C4-2B (cell line): ENCODE measurements around the gene NDOR1.

Experiments
- ZFX ChIP-seq: fragments of 450-650 bp; IDR thresholded peaks from 2 replicates; pipeline ENCODE4 v1.6.1; 2017
- TF ChIP-seq, protein P1 (sequence below): fragments of 450-650 bp; conservative IDR thresholded peaks from 2 replicates; pipeline ENCODE4 v1.5.1; 2017; ENCODE audit warnings: mild to moderate bottlenecking

GRCh38 chr9:137219757-137220316, 14.3 kb downstream of the NDOR1 start:
- TF ChIP-seq, protein P1, sequence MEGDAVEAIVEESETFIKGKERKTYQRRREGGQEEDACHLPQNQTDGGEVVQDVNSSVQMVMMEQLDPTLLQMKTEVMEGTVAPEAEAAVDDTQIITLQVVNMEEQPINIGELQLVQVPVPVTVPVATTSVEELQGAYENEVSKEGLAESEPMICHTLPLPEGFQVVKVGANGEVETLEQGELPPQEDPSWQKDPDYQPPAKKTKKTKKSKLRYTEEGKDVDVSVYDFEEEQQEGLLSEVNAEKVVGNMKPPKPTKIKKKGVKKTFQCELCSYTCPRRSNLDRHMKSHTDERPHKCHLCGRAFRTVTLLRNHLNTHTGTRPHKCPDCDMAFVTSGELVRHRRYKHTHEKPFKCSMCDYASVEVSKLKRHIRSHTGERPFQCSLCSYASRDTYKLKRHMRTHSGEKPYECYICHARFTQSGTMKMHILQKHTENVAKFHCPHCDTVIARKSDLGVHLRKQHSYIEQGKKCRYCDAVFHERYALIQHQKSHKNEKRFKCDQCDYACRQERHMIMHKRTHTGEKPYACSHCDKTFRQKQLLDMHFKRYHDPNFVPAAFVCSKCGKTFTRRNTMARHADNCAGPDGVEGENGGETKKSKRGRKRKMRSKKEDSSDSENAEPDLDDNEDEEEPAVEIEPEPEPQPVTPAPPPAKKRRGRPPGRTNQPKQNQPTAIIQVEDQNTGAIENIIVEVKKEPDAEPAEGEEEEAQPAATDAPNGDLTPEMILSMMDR, result no peak
- no peak for TF ChIP-seq ZFX
